Measurements from ENCODE around the gene SLAMF1. TPM values are rescaled to one million over a fixed set of nuclear protein-coding genes. Genes with fewer than 3 reads are reported as not detected.

Gene SLAMF1
- total and polyA plus RNA-seq, 9 of the 15 experiments (the other 6 are each of a cell fraction or from before 2014, with no cell fraction given) = 0.04 to 0.17 (median 0.11) TPM; not detected in 4

DNA sequence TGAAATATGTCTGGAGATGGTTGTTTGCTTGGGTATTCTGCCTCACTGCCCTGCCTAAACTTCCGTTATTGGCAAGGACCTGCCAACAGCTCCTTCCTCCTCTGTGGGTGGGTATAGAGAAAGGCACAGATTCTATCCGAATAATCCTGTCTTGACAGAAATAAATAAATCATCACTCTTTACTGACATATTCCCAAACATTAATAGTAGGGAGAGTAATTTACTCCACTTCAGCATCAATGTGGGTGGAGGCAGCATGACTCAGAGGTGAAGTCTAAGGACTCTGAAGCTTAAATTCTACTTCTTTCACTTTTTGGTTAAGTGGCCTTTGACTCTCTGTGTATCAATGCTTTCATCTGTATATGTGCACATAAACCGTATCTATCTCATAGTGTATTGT lies 70.5 kb downstream of the SLAMF1 start (continued):
- TF ChIP-seq SAP30 (IDR thresholded peaks at IDR 0.05; ENCODE audit: borderline replicate concordance, insufficient read depth, low read depth, low read length, poor library complexity, severe bottlenecking) (no peak), MEIS2 (IDR thresholded peaks at IDR 0.05; ENCODE audit: partially characterized antibody) (peak; percentile 48), KDM1A (IDR thresholded peaks at IDR 0.05) (0 out of 4 replicates have a peak, but pooled peaks of 1 of the 2 experiments have one; percentile 8), FOXA3 (CRISPR knock-in tag; conservative IDR thresholded peaks at IDR 0.05 in 1 of 2, IDR thresholded peaks at IDR 0.05 in 1 of 2) (no peak), FUS (optimal IDR thresholded peaks at IDR 0.05; ENCODE audit: low read depth, low read length) (no peak), JUND (IDR thresholded peaks at IDR 0.05; ENCODE audit: borderline replicate concordance, low read depth, low read length) (peak; percentile 57; the same call in 1 of the 2 replicates), JUND (tag; IDR thresholded peaks at IDR 0.05; ENCODE audit: borderline replicate concordance, low read depth, low read length) (peak; percentile 20; the same call in 1 of the 3 replicates), GTF2F1 (IDR thresholded peaks at IDR 0.05; ENCODE audit: low read depth, low read length) (no peak), CSDE1 (IDR thresholded peaks at IDR 0.05) (no peak), EGR1 (conservative IDR thresholded peaks at IDR 0.05) (peak; percentile 52), JUN (IDR thresholded peaks at IDR 0.05; ENCODE audit: borderline replicate concordance, low read depth, low read length) (0 out of 2 replicates have a peak, but pooled peaks have one; percentile 19), JUN (CRISPR knock-in tag; IDR thresholded peaks at IDR 0.05; ENCODE audit: borderline replicate concordance) (no peak), XRCC3 (IDR thresholded peaks at IDR 0.05) (no peak)
- TF ChIP-seq, protein P1, sequence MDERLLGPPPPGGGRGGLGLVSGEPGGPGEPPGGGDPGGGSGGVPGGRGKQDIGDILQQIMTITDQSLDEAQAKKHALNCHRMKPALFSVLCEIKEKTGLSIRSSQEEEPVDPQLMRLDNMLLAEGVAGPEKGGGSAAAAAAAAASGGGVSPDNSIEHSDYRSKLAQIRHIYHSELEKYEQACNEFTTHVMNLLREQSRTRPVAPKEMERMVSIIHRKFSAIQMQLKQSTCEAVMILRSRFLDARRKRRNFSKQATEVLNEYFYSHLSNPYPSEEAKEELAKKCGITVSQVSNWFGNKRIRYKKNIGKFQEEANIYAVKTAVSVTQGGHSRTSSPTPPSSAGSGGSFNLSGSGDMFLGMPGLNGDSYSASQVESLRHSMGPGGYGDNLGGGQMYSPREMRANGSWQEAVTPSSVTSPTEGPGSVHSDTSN (CRISPR knock-in tag; IDR thresholded peaks at IDR 0.05; ENCODE audit: low read depth) = no peak
- TF ChIP-seq, protein P1 (tag; conservative IDR thresholded peaks at IDR 0.05; ENCODE audit: low read depth) = 0 out of 2 replicates have a peak, but pooled peaks have one; percentile 26
- TF ChIP-seq, protein P2, sequence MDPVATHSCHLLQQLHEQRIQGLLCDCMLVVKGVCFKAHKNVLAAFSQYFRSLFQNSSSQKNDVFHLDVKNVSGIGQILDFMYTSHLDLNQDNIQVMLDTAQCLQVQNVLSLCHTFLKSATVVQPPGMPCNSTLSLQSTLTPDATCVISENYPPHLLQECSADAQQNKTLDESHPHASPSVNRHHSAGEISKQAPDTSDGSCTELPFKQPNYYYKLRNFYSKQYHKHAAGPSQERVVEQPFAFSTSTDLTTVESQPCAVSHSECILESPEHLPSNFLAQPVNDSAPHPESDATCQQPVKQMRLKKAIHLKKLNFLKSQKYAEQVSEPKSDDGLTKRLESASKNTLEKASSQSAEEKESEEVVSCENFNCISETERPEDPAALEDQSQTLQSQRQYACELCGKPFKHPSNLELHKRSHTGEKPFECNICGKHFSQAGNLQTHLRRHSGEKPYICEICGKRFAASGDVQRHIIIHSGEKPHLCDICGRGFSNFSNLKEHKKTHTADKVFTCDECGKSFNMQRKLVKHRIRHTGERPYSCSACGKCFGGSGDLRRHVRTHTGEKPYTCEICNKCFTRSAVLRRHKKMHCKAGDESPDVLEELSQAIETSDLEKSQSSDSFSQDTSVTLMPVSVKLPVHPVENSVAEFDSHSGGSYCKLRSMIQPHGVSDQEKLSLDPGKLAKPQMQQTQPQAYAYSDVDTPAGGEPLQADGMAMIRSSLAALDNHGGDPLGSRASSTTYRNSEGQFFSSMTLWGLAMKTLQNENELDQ (CRISPR knock-in tag; IDR thresholded peaks at IDR 0.05; ENCODE audit: borderline replicate concordance) = no peak
- TF ChIP-seq, protein P3, sequence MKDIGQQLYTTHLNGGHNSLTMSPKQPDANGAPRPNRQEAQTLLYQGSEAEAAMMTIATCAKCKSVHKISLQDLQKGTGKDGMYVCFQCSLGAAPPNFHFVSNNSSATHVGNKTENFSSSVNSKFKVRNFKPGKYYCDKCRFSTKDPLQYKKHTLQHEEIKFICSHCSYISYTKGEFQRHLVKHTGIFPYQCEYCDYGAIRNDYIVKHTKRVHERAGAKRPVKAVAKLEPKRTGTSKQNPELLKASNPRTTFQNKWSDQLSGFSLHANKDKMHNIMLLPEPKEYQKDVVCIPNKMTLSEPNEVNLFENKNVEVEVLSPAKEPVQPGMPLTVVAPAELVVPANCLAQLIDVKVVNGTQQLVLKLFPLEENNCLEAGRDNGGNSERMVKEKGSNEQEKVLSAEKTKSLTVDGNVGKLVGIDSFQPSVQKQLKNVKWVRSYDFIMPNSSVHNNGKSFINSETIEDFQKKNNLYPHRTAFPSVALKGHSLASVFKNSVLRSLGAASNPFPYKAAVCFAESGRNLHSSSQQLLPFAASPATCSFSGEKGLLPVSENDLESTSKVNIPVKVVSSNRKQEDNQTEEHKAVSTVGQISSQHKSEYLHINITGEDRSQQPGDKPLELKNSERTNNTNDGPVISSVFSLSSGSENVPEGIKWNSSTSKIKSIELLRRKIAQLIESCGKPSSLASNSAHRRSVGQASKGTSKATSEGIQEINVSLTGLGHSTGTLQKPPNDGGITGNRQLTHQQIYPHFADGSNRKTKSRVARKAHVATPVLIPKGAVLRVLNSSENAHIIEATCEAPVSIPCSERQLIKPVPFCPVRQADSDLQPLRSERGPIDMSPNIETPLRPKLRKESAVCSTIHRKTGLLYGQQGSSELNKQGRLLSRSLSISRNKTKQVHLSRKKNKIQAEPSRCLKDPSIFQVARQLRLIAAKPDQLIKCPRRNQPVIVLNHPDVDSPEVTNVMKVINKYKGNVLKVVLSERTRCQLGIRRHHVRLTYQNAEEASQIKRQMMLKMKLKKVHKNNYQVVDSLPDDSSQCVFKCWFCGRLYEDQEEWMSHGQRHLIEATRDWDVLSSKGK (CRISPR knock-in tag; IDR thresholded peaks at IDR 0.05) = no peak
- TF ChIP-seq, protein P4, sequence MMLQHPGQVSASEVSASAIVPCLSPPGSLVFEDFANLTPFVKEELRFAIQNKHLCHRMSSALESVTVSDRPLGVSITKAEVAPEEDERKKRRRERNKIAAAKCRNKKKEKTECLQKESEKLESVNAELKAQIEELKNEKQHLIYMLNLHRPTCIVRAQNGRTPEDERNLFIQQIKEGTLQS (IDR thresholded peaks at IDR 0.05) = peak; percentile 34; the same call in 1 of the 2 replicates
- TF ChIP-seq, protein P4 (CRISPR knock-in tag; conservative IDR thresholded peaks at IDR 0.05) = no peak
